Neural cell (in vitro differentiated cells): ENCODE measurements around the gene CST11. TPM values are rescaled to one million over a fixed set of nuclear protein-coding genes. Genes with fewer than 3 reads are reported as not detected.

ENCODE experiments used
- H2AFZ ChIP-seq: fragments of 200-600, 300-800 bp; sonication (generic), shearing (Covaris generic); 2 replicates; pipeline ENCODE4 v1.6.0; 2014; ENCODE audit warnings: low read depth, mild to moderate bottlenecking, antibody characterized with exemption, low read length, moderate library complexity
- H3F3A ChIP-seq: fragments of 200-600 bp; shearing (Covaris generic); 2 replicates; pipeline ENCODE4 v1.6.1; 2016; ENCODE audit warnings: mild to moderate bottlenecking, moderate library complexity, mixed read lengths, antibody characterized with exemption, low read length; ENCODE audit not compliant: insufficient read depth, poor library complexity, severe bottlenecking
- H3K27ac ChIP-seq: fragments of 200-600, 300-800 bp; sonication (generic), shearing (Covaris generic); 2 replicates; pipeline ENCODE4 v1.5.1; 2014; ENCODE audit warnings: mild to moderate bottlenecking, low read length, moderate library complexity
- H3K27me3 ChIP-seq: fragments of 300-800, 200-600 bp; sonication (generic), shearing (Covaris generic); 2 replicates; pipeline ENCODE4 v1.6.0; 2014; ENCODE audit warnings: mild to moderate bottlenecking, low read depth, low read length, moderate library complexity; ENCODE audit not compliant: insufficient read depth
- H3K36me3 ChIP-seq: fragments of 300-800, 200-600 bp; sonication (generic), shearing (Covaris generic); 2 replicates; pipeline ENCODE4 v1.5.1; 2014; ENCODE audit warnings: mild to moderate bottlenecking, antibody characterized with exemption, low read length, moderate library complexity; ENCODE audit not compliant: insufficient read depth
- H3K4me2 ChIP-seq: fragments of 300-800, 200-600 bp; sonication (generic), shearing (Covaris generic); 2 replicates; pipeline ENCODE4 v1.6.0; 2014; ENCODE audit warnings: mild to moderate bottlenecking, low read length
- H3K4me3 ChIP-seq: fragments of 300-800, 200-600 bp; sonication (generic), shearing (Covaris generic); 2 replicates; pipeline ENCODE4 v1.5.1; 2014; ENCODE audit warnings: mild to moderate bottlenecking, low read length, moderate library complexity
- H3K79me2 ChIP-seq: fragments of 200-600 bp; shearing (Covaris generic); replicated peaks from 2 replicates; pipeline ENCODE4 v1.6.0; 2014; ENCODE audit warnings: mild to moderate bottlenecking, low read length, moderate library complexity; ENCODE audit not compliant: insufficient read depth
- H3K9ac ChIP-seq: fragments of 300-800, 200-600 bp; sonication (generic), shearing (Covaris generic); 2 replicates; pipeline ENCODE4 v1.6.1; 2016; ENCODE audit warnings: mild to moderate bottlenecking, low read length, mixed read lengths
- H3K9me2 ChIP-seq: fragments of 200-600 bp; shearing (Covaris generic); 2 replicates; pipeline ENCODE4 v1.6.1; 2016; ENCODE audit warnings: mild to moderate bottlenecking, low read length, mixed read lengths; ENCODE audit not compliant: insufficient read depth
- H3K9me3 ChIP-seq: fragments of 200-600, 300-800 bp; sonication (generic), shearing (Covaris generic); 2 replicates; pipeline ENCODE4 v1.6.1; 2016; ENCODE audit warnings: mild to moderate bottlenecking, mixed run types, low read length, moderate library complexity, mixed read lengths
- H4K20me1 ChIP-seq: fragments of 200-600 bp; shearing (Covaris generic); 2 replicates; pipeline ENCODE4 v1.6.1; 2016; ENCODE audit warnings: mild to moderate bottlenecking, mixed run types; ENCODE audit not compliant: insufficient read depth
- EP300 ChIP-seq: fragments of 450-650 bp; conservative IDR thresholded peaks from 2 replicates; pipeline ENCODE4 v1.6.1; 2014; ENCODE audit warnings: antibody characterized with exemption, mild to moderate bottlenecking, moderate library complexity; ENCODE audit not compliant: poor library complexity, severe bottlenecking
- EZH2 ChIP-seq: fragments of 200-600, 300-800 bp; shearing (Covaris generic), sonication (generic); IDR thresholded peaks from 2 replicates; pipeline ENCODE4 v1.6.1; 2014; ENCODE audit warnings: antibody characterized with exemption, low read length, borderline replicate concordance, mild to moderate bottlenecking; ENCODE audit not compliant: insufficient read depth, poor library complexity, severe bottlenecking
- MXI1 ChIP-seq: fragments of 450-650 bp; conservative IDR thresholded peaks from 2 replicates; pipeline ENCODE4 v1.6.1; 2014; ENCODE audit warnings: antibody characterized with exemption, mild to moderate bottlenecking; ENCODE audit not compliant: poor library complexity, severe bottlenecking
- POLR2AphosphoS5 ChIP-seq: IDR thresholded peaks from 2 replicates; pipeline ENCODE4 v1.6.1; 2012
- RAD21 ChIP-seq: fragments of 450-650 bp; conservative IDR thresholded peaks from 2 replicates; pipeline ENCODE4 v1.6.1; 2014; ENCODE audit warnings: antibody characterized with exemption, mild to moderate bottlenecking, moderate library complexity
- SMC3 ChIP-seq: fragments of 450-650 bp; conservative IDR thresholded peaks from 2 replicates; pipeline ENCODE4 v1.6.1; 2014; ENCODE audit warnings: antibody characterized with exemption, mild to moderate bottlenecking, moderate library complexity; ENCODE audit not compliant: poor library complexity
- TAF1 ChIP-seq: IDR thresholded peaks from 2 replicates; pipeline ENCODE4 v1.6.1; 2012; ENCODE audit warnings: low read depth
- polyA plus RNA-seq: library from polyadenylated mRNA; depleted of rRNA; stranded (reverse); fragments of >200 nt; gene quantifications from 2 replicates; pipeline ENCODE4 v1.2.3, GENCODE V29; 2014
- TF ChIP-seq, protein P1 (sequence below): fragments of 450-650 bp; IDR thresholded peaks from 2 replicates; pipeline ENCODE4 v1.5.1; 2014; ENCODE audit warnings: antibody characterized with exemption, mild to moderate bottlenecking, moderate library complexity; ENCODE audit not compliant: poor library complexity, severe bottlenecking
- TF ChIP-seq, protein P2 (sequence below): IDR thresholded peaks from 2 replicates; pipeline ENCODE4 v1.6.1; 2012; ENCODE audit warnings: borderline replicate concordance

The CST11 gene
- polyA plus RNA-seq, 1 donor from 2014 or later, result not detected

DNA sequence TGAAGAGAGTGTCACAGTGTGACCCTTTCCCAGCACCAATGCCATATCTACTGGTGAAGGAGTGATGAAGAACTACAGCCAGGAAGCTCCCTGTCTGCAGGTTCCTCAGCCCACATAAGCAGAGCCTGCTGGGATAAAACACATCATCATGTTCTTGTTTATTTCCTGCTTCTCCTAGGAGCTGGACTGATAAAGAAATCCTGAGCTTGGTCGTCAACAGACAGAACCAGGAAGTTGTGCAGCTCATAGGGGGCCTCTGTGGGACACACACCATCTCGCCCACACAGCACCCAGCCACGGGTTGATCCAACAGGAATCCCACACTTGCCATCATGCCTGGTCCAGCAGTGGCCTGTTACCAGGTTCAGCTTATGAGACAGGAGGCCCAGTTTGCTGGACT, 16.0 kb downstream of the CST11 start:
- no peaks in the 10 kb centered on the region for H3K79me2 ChIP-seq
- no peaks in the 10 kb centered on the region for H3K27me3 ChIP-seq
- no peaks in the 10 kb centered on the region for H3K9me2 ChIP-seq
- H4K20me1 ChIP-seq, result no peaks in the 10 kb centered on the region
- TF ChIP-seq, protein P1, sequence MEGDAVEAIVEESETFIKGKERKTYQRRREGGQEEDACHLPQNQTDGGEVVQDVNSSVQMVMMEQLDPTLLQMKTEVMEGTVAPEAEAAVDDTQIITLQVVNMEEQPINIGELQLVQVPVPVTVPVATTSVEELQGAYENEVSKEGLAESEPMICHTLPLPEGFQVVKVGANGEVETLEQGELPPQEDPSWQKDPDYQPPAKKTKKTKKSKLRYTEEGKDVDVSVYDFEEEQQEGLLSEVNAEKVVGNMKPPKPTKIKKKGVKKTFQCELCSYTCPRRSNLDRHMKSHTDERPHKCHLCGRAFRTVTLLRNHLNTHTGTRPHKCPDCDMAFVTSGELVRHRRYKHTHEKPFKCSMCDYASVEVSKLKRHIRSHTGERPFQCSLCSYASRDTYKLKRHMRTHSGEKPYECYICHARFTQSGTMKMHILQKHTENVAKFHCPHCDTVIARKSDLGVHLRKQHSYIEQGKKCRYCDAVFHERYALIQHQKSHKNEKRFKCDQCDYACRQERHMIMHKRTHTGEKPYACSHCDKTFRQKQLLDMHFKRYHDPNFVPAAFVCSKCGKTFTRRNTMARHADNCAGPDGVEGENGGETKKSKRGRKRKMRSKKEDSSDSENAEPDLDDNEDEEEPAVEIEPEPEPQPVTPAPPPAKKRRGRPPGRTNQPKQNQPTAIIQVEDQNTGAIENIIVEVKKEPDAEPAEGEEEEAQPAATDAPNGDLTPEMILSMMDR, result no peak
- TF ChIP-seq TAF1, result no peak
- TF ChIP-seq SMC3, result no peak
- no peak for TF ChIP-seq EZH2
- TF ChIP-seq, protein P2, sequence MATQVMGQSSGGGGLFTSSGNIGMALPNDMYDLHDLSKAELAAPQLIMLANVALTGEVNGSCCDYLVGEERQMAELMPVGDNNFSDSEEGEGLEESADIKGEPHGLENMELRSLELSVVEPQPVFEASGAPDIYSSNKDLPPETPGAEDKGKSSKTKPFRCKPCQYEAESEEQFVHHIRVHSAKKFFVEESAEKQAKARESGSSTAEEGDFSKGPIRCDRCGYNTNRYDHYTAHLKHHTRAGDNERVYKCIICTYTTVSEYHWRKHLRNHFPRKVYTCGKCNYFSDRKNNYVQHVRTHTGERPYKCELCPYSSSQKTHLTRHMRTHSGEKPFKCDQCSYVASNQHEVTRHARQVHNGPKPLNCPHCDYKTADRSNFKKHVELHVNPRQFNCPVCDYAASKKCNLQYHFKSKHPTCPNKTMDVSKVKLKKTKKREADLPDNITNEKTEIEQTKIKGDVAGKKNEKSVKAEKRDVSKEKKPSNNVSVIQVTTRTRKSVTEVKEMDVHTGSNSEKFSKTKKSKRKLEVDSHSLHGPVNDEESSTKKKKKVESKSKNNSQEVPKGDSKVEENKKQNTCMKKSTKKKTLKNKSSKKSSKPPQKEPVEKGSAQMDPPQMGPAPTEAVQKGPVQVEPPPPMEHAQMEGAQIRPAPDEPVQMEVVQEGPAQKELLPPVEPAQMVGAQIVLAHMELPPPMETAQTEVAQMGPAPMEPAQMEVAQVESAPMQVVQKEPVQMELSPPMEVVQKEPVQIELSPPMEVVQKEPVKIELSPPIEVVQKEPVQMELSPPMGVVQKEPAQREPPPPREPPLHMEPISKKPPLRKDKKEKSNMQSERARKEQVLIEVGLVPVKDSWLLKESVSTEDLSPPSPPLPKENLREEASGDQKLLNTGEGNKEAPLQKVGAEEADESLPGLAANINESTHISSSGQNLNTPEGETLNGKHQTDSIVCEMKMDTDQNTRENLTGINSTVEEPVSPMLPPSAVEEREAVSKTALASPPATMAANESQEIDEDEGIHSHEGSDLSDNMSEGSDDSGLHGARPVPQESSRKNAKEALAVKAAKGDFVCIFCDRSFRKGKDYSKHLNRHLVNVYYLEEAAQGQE, result no peak
- TF ChIP-seq MXI1, result no peak
- no peak for TF ChIP-seq EP300
- TF ChIP-seq RAD21, result no peak
- TF ChIP-seq POLR2AphosphoS5, result no peak
- H3K27ac ChIP-seq, result no peak overlapping the region
- no peak overlapping the region for H3K9ac ChIP-seq
- H2AFZ ChIP-seq, result no peak overlapping the region
- no peaks in the 10 kb centered on the region for H3K9me3 ChIP-seq
- H3K4me2 ChIP-seq, result no peak overlapping the region
- no peaks in the 10 kb centered on the region for H3F3A ChIP-seq
- no peak overlapping the region for H3K4me3 ChIP-seq
- no peaks in the 10 kb centered on the region for H3K36me3 ChIP-seq

DNA sequence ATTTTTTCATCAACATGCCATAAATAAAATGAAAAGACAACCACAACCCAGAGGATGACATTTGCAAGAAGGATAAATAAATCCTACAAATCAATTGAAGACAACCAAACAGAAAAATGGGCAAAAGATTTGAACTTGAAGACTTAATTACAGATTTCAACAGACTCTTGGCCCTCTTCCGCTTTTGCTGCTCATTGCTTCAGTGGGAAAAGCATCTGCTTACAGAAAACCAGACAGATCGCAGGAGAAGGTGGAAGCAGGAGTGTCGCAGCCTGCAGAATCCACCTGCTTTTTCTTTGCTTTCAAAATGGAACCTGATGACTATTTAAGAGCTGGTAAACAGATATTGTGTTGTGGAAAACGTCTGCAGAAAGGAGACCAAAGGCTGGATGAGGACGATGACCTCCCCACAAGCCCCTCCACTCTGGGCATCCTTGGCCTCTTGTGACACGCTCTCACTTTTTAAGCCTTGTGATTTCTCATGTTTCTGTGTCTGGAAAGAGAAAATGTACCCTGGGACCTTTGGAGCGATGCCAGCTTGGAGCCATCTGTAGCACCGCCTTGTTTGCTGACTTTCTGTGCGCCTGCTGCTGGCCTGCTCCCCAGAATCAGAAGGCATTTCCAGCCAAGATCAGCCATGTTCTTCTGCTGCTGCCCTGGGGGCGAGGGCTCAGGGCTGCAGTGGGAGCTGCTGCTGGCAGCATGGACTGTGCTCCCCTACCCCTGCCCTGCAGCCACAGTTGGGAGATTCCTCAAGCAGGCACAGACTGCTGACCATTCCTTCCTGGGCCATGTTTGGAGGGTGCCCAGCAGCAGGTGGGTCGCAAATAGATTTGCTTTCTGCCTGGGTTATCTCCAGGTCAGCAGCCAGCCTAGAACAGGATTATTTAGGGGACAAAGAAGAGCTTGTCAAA, 16.8 kb downstream of the CST11 start:
- no peak overlapping the region for H3K4me3 ChIP-seq
- no peak overlapping the region for H3K4me2 ChIP-seq
- H3K9ac ChIP-seq, result no peak overlapping the region
- H3K27ac ChIP-seq, result no peak overlapping the region
- H3K36me3 ChIP-seq, result no peaks in the 10 kb centered on the region
- no peaks in the 10 kb centered on the region for H3K9me3 ChIP-seq
- TF ChIP-seq SMC3 (no peak), POLR2AphosphoS5 (no peak), EP300 (no peak), RAD21 (no peak)
- TF ChIP-seq, protein P2, result no peak
- H3K9me2 ChIP-seq, result no peaks in the 10 kb centered on the region
- H3K27me3 ChIP-seq, result no peaks in the 10 kb centered on the region
- no peaks in the 10 kb centered on the region for H3K79me2 ChIP-seq
- H3F3A ChIP-seq, result no peaks in the 10 kb centered on the region
- H4K20me1 ChIP-seq, result no peaks in the 10 kb centered on the region
- H2AFZ ChIP-seq, result no peak overlapping the region
